Measurements from ENCODE around the gene NXNL1. TPM values are rescaled to one million over a fixed set of nuclear protein-coding genes. Genes with fewer than 3 reads are reported as not detected.

The NXNL1 gene
- total and polyA plus RNA-seq, 2 of the 8 experiments (the other 6 are each of a cell fraction or from before 2014, with no cell fraction given): not detected

DNA sequence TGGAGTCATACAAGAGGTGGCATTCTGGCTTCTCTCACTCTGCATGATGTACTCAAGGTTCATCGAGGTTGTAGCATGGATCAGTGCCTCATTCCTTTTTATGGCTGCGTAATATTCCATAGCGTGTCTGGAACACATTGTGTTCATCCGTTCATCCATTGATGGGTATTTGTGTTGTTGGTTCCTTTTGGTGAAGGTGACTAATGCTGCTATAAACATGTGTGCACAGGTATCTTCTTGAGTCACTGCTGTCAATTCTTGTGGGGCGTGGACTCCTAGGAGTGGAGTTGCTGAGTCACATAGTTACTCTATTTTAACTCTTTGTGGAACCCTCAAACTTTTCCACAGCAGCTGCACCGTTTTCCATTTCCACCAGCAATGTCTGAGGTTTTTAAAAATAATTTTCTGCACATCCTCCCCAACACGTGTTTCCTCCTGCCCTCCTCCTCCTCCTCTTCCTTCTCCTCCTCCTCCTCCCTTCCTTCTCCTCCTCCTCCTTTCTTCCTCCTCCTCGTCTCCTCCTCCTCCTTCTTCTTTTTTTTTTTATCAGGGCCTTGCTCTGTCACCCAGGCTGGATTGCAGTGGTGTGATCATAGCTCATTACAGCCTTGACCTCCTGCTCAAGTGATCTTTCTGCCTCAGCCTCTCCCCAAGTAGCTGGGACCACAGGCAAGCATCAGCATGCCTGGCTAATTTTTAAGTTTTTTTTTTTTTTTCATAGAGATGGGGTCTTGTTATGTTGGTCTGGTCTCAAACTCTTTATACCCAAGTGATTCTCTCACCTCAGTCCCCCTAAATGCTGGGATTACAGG is 10.3 kb downstream of the NXNL1 start (continued):
- TF ChIP-seq, protein P1, sequence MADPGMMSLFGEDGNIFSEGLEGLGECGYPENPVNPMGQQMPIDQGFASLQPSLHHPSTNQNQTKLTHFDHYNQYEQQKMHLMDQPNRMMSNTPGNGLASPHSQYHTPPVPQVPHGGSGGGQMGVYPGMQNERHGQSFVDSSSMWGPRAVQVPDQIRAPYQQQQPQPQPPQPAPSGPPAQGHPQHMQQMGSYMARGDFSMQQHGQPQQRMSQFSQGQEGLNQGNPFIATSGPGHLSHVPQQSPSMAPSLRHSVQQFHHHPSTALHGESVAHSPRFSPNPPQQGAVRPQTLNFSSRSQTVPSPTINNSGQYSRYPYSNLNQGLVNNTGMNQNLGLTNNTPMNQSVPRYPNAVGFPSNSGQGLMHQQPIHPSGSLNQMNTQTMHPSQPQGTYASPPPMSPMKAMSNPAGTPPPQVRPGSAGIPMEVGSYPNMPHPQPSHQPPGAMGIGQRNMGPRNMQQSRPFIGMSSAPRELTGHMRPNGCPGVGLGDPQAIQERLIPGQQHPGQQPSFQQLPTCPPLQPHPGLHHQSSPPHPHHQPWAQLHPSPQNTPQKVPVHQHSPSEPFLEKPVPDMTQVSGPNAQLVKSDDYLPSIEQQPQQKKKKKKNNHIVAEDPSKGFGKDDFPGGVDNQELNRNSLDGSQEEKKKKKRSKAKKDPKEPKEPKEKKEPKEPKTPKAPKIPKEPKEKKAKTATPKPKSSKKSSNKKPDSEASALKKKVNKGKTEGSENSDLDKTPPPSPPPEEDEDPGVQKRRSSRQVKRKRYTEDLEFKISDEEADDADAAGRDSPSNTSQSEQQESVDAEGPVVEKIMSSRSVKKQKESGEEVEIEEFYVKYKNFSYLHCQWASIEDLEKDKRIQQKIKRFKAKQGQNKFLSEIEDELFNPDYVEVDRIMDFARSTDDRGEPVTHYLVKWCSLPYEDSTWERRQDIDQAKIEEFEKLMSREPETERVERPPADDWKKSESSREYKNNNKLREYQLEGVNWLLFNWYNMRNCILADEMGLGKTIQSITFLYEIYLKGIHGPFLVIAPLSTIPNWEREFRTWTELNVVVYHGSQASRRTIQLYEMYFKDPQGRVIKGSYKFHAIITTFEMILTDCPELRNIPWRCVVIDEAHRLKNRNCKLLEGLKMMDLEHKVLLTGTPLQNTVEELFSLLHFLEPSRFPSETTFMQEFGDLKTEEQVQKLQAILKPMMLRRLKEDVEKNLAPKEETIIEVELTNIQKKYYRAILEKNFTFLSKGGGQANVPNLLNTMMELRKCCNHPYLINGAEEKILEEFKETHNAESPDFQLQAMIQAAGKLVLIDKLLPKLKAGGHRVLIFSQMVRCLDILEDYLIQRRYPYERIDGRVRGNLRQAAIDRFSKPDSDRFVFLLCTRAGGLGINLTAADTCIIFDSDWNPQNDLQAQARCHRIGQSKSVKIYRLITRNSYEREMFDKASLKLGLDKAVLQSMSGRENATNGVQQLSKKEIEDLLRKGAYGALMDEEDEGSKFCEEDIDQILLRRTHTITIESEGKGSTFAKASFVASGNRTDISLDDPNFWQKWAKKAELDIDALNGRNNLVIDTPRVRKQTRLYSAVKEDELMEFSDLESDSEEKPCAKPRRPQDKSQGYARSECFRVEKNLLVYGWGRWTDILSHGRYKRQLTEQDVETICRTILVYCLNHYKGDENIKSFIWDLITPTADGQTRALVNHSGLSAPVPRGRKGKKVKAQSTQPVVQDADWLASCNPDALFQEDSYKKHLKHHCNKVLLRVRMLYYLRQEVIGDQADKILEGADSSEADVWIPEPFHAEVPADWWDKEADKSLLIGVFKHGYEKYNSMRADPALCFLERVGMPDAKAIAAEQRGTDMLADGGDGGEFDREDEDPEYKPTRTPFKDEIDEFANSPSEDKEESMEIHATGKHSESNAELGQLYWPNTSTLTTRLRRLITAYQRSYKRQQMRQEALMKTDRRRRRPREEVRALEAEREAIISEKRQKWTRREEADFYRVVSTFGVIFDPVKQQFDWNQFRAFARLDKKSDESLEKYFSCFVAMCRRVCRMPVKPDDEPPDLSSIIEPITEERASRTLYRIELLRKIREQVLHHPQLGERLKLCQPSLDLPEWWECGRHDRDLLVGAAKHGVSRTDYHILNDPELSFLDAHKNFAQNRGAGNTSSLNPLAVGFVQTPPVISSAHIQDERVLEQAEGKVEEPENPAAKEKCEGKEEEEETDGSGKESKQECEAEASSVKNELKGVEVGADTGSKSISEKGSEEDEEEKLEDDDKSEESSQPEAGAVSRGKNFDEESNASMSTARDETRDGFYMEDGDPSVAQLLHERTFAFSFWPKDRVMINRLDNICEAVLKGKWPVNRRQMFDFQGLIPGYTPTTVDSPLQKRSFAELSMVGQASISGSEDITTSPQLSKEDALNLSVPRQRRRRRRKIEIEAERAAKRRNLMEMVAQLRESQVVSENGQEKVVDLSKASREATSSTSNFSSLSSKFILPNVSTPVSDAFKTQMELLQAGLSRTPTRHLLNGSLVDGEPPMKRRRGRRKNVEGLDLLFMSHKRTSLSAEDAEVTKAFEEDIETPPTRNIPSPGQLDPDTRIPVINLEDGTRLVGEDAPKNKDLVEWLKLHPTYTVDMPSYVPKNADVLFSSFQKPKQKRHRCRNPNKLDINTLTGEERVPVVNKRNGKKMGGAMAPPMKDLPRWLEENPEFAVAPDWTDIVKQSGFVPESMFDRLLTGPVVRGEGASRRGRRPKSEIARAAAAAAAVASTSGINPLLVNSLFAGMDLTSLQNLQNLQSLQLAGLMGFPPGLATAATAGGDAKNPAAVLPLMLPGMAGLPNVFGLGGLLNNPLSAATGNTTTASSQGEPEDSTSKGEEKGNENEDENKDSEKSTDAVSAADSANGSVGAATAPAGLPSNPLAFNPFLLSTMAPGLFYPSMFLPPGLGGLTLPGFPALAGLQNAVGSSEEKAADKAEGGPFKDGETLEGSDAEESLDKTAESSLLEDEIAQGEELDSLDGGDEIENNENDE (IDR thresholded peaks at IDR 0.05; ENCODE audit: insufficient replicate concordance, low read length): no peak
- TF ChIP-seq KDM1A (IDR thresholded peaks at IDR 0.05; ENCODE audit: borderline replicate concordance, low read length) (0 out of 2 replicates have a peak, but pooled peaks have one; percentile 34), SAP30 (IDR thresholded peaks at IDR 0.05; ENCODE audit: insufficient read depth, insufficient replicate concordance, low read length) (no peak), CTBP2 (IDR thresholded peaks at IDR 0.05; ENCODE audit: borderline replicate concordance, insufficient read depth, insufficient read length, low read length) (no peak)
- TF ChIP-seq, protein P2, sequence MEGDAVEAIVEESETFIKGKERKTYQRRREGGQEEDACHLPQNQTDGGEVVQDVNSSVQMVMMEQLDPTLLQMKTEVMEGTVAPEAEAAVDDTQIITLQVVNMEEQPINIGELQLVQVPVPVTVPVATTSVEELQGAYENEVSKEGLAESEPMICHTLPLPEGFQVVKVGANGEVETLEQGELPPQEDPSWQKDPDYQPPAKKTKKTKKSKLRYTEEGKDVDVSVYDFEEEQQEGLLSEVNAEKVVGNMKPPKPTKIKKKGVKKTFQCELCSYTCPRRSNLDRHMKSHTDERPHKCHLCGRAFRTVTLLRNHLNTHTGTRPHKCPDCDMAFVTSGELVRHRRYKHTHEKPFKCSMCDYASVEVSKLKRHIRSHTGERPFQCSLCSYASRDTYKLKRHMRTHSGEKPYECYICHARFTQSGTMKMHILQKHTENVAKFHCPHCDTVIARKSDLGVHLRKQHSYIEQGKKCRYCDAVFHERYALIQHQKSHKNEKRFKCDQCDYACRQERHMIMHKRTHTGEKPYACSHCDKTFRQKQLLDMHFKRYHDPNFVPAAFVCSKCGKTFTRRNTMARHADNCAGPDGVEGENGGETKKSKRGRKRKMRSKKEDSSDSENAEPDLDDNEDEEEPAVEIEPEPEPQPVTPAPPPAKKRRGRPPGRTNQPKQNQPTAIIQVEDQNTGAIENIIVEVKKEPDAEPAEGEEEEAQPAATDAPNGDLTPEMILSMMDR (IDR thresholded peaks at IDR 0.05; ENCODE audit: control extremely low read depth in 1 of 3, insufficient read depth in 1 of 3, low read depth in 1 of 3, low read length in 3 of 3): no peak

Measured in H1 (cell line).